ENCODE data around the gene UBE2V1. TPM values are rescaled to one million over a fixed set of nuclear protein-coding genes. Genes with fewer than 3 reads are reported as not detected.

UBE2V1 gene
- total and polyA plus RNA-seq, 2 of the 13 experiments (the other 11 are each of a cell fraction or from before 2014, with no cell fraction given): 81.3 to 132 TPM

GRCh38 chr20:50153153-50153499, 40.2 kb upstream of the UBE2V1 start (continued):
- TF ChIP-seq ZFP37 (CRISPR knock-in tag; IDR thresholded peaks at IDR 0.05; ENCODE audit: borderline replicate concordance): 0 out of 2 replicates have a peak, but pooled peaks have one; percentile 60
- TF ChIP-seq SMAD9 (CRISPR knock-in tag; IDR thresholded peaks at IDR 0.05): peak; percentile 16; the same call in 1 of the 2 replicates
- peak; percentile 84; the same call in 1 of the 2 replicates for TF ChIP-seq CERS6 (CRISPR knock-in tag; IDR thresholded peaks at IDR 0.05)
- no peak for TF ChIP-seq ZNF260 (CRISPR knock-in tag; IDR thresholded peaks at IDR 0.05; ENCODE audit: borderline replicate concordance, low read depth)
- TF ChIP-seq MIER2 (CRISPR knock-in tag; IDR thresholded peaks at IDR 0.05): peak; percentile 38; the same call in 1 of the 2 replicates
- TF ChIP-seq ZNF333 (CRISPR knock-in tag; IDR thresholded peaks at IDR 0.05; ENCODE audit: borderline replicate concordance): 0 out of 2 replicates have a peak, but pooled peaks have one; percentile 17
- TF ChIP-seq ZBTB40 (IDR thresholded peaks at IDR 0.05): no peak
- 0 out of 2 replicates have a peak, but pooled peaks have one; percentile 6 for TF ChIP-seq ZBTB40 (CRISPR knock-in tag; IDR thresholded peaks at IDR 0.05)
- TF ChIP-seq EP300 (IDR thresholded peaks at IDR 0.05; ENCODE audit: low read depth in 2 of 2, low read length in 2 of 2): no peak
- TF ChIP-seq EP300 (CRISPR knock-in tag; IDR thresholded peaks at IDR 0.05; ENCODE audit: borderline replicate concordance): 0 out of 2 replicates have a peak, but pooled peaks have one; percentile 37
- TF ChIP-seq ZBED4 (CRISPR knock-in tag; IDR thresholded peaks at IDR 0.05; ENCODE audit: borderline replicate concordance): peak; percentile 52; the same call in 1 of the 2 replicates
- 0 out of 2 replicates have a peak, but pooled peaks have one; percentile 61 for TF ChIP-seq CREBL2 (CRISPR knock-in tag; IDR thresholded peaks at IDR 0.05; ENCODE audit: borderline replicate concordance)
- 0 out of 2 replicates have a peak, but pooled peaks have one; percentile 67 for TF ChIP-seq NCOA5 (CRISPR knock-in tag; IDR thresholded peaks at IDR 0.05)
- TF ChIP-seq ZBTB21 (CRISPR knock-in tag; IDR thresholded peaks at IDR 0.05): peak; percentile 12; the same call in 1 of the 2 replicates
- no peak for TF ChIP-seq ZNF678 (CRISPR knock-in tag; IDR thresholded peaks at IDR 0.05)
- TF ChIP-seq KAT2B (IDR thresholded peaks at IDR 0.05; ENCODE audit: borderline replicate concordance, low read depth, low read length): no peak
